ENCODE results near the gene ANKRD65.
A peak's percentile ranks its signal among the peaks of the same experiment; 100 is the strongest.

The ANKRD65 gene

DNA sequence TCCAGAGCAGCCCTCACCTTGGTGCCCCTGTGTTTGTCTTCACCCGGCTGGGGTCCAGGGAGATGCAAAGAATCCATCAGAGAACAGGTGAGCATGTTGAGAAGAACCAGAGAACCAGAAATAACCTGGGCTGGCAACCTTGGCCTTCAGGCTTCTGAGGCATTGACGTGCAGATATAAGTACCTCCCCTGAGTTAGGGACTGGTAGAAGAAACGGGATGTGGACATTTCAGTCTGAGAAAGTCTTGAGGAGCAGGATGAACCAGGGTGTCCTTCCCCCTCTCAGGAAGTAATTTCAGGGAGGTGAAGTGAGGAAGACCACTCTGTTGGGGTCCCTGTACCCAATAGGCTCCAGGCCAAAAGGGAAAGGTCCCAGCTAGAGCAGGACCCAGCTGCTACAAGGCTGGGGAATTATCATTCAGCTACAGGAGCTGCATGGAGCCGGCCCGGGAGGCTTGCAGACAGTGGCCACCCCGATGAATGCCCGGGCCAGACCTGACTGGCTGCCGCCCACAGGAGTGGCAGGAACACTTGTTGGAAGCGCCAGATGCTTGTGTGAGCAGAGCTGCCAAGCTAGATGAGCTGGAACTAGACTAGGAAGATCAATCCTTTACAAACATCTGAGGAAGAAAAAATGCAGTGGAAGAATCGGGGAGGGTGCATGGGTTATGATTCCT is 44.4 kb downstream of the ANKRD65 start:
- H3K4me3 ChIP-seq (ENCODE audit: low read depth, low read length), result no peak overlapping the region
- no peak for DNase-seq (ENCODE audit: low read depth)
- TF ChIP-seq, protein P1, sequence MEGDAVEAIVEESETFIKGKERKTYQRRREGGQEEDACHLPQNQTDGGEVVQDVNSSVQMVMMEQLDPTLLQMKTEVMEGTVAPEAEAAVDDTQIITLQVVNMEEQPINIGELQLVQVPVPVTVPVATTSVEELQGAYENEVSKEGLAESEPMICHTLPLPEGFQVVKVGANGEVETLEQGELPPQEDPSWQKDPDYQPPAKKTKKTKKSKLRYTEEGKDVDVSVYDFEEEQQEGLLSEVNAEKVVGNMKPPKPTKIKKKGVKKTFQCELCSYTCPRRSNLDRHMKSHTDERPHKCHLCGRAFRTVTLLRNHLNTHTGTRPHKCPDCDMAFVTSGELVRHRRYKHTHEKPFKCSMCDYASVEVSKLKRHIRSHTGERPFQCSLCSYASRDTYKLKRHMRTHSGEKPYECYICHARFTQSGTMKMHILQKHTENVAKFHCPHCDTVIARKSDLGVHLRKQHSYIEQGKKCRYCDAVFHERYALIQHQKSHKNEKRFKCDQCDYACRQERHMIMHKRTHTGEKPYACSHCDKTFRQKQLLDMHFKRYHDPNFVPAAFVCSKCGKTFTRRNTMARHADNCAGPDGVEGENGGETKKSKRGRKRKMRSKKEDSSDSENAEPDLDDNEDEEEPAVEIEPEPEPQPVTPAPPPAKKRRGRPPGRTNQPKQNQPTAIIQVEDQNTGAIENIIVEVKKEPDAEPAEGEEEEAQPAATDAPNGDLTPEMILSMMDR (IDR thresholded peaks at IDR 0.05; ENCODE audit: low read depth, low read length, missing control alignments), result no peak

DNA sequence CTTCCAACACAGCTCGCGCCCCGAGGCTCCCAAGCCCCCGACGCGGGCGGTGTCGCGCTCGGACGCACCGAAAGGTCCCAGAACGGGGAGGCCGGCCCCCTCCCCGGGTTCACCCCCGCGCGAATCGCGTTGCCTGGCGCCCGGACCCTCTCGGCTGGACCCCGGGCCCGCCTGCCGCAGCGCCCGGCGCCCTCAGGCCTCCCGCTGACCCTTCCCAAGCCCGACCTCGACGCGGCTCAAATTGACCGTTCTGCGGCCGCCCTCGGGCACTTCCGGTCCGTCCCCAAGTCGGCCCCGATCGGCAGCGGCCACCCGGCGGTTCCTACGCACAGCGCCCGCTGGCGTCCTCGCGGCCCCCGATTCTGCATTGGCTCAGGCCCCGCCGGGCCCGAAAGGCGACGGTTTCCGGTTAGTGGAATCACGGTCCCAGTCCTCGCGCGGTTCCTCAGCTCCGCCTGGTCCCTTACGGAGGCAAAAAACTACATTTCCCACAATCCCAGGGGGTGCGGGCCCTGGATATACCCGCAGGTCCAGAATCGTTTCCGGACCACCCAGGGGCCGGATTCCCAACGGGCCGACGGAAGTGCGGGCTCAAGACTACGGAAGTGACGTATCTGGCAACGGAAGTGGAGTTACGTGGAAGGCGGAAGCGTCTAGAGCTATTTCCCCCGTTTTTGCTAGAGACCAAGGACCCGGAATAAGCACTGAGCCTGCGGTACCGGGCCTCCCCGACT is 46.0 kb downstream of the ANKRD65 start, which contains the start of gene AURKAIP1:
TSS of gene AURKAIP1 (minus strand) at position 279 of the 734 bp plus-strand sequence. CDS start 451 bp downstream, outside the sequence.
- H3K4me3 ChIP-seq (ENCODE audit: low read depth, low read length), result peak within 1 kb of the TSS; percentile 96
- TF ChIP-seq, protein P1 (IDR thresholded peaks at IDR 0.05; ENCODE audit: low read depth, low read length, missing control alignments), result peak; percentile 35
- peak; percentile 99 for DNase-seq (ENCODE audit: low read depth)

DNA sequence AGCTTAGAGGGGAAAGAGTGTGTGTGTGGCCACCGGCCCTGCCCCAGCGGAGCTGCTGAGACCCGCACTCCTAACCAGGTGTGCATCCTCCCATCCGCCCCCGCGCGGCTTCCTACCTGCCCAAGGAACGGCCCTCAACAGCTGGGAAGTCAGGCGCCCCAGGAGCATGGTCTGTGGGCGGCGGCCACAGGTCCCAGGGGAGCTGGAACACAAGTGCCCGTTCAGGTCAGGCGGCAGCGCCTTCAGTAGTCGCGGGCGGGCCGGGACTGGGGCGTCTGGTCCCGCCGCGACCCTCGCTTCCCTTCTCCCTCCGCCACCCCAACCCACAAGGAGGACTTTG is 46.5 kb downstream of the ANKRD65 start:
- H3K4me3 ChIP-seq (ENCODE audit: low read depth, low read length), result peak overlapping the region; percentile 96
- no peak for DNase-seq (ENCODE audit: low read depth)
- TF ChIP-seq, protein P1 (IDR thresholded peaks at IDR 0.05; ENCODE audit: low read depth, low read length, missing control alignments), result no peak

DNA sequence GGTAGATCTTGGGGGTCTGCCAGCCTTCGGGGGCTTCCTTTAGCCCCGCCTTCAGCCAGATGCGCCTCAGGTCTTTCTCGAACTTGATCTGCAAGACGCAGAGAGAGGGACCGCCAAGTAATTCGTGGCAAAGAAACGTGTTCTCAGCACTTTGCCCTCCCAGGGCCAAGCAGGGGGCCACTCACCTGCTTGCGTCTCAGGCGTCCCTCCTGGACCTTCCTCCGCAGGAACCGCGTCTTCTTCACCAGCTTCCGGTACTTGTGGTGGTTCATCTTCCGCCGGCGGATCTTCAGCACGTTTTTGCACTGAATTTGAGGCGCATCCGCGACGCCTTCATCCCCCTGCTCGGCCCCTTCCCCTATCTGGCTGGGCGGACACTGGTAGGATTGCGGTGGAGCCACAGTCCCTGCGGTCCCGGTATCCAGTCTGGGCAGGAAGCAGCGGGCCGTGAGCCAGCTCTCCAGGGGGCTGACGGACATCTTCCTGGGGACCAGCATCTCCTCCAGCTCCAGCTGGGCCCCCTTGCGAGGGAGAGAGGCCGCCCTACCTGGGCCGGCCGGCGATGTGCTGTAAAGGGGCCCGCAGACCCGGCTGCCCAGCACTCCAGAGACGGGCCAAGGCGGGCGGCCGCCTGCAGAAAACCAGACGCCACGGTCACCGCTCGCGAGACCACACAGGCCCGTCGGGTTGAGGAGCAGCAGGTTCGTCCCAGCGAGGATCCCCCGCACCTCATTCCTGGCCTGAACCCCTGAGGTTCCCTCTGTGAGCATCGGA is 47.1 kb downstream of the ANKRD65 start:
- DNase-seq (ENCODE audit: low read depth), result no peak
- peak overlapping the region; percentile 96 for H3K4me3 ChIP-seq (ENCODE audit: low read depth, low read length)
- TF ChIP-seq, protein P1 (IDR thresholded peaks at IDR 0.05; ENCODE audit: low read depth, low read length, missing control alignments), result no peak

DNA sequence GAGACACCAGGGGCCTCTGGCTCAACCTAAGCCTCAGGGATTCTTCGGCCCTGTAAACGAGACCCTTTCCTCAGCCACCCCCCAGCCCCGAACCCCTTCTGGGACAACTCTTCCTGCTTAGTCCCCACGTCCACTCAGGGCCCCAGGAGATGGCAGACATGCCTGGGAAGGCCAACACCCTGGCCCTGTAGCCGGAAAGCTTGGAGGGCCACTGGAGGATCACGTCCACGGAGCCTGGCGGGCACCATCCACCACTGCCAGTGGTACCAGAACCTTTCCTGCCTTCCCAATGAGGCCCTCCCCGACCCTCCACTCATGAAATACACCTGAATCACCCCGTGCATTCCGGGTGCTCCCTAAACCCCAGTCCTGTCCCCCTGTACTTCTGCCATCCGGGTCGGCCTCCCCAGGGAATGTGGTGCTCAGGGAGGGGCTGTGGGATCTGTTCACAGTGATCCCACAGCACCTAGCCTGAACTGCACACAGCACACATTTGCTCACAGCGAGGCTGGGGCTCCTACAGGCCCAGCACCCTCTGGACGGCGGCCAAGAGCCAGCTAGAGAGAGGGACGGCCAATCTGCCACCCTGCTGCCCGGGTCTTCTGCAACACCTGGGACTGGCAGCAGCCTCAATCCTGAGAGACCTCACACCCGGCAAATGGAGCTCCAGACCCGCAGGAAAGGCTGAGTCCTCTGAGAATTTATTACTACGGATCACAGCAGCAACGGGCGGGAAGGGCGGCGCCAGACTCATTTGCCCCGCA is 47.8 kb downstream of the ANKRD65 start:
- no peak for DNase-seq (ENCODE audit: low read depth)
- TF ChIP-seq, protein P1 (IDR thresholded peaks at IDR 0.05; ENCODE audit: low read depth, low read length, missing control alignments), result no peak
- peak overlapping the region; percentile 96; the same call in 1 of the 2 replicates for H3K4me3 ChIP-seq (ENCODE audit: low read depth, low read length)

Data from GM12864 (cell line).